Fibroblast of lung (primary cell): ENCODE results near the gene ITGB1BP2. TPM values are rescaled to one million over a fixed set of nuclear protein-coding genes. Genes with fewer than 3 reads are reported as not detected.
"Not testable (repeated sequence)": the region's sequence is repeated elsewhere in the genome, so short reads cannot be mapped to it uniquely, and the experiment has no call there.

Source experiments
- DNase-seq, 2 donors: peaks; one replicate each; pipeline versions ENCODE4 v3.0.0 to v3.0.0-alpha.2; 2010; ENCODE audit warnings: low read depth in 2 of 2
- H2AFZ ChIP-seq: 2 replicates; pipeline ENCODE4 v1.5.1; 2012; ENCODE audit warnings: low read length, control low read depth, inconsistent platforms
- H3K27ac ChIP-seq: 2 replicates; pipeline ENCODE4 v1.5.1; 2011; ENCODE audit warnings: low read length, control low read depth; ENCODE audit not compliant: insufficient read depth
- H3K27me3 ChIP-seq: 2 replicates; pipeline ENCODE4 v1.5.1; 2011; ENCODE audit warnings: mild to moderate bottlenecking, low read length; ENCODE audit not compliant: control insufficient read depth, insufficient read depth
- H3K36me3 ChIP-seq: 2 replicates; pipeline ENCODE4 v1.5.1; 2011; ENCODE audit warnings: low read length; ENCODE audit not compliant: control insufficient read depth, insufficient read depth
- H3K4me1 ChIP-seq: 2 replicates; pipeline ENCODE4 v1.5.1; 2011; ENCODE audit warnings: low read length; ENCODE audit not compliant: control insufficient read depth, insufficient read depth; ENCODE audit errors: extremely low read depth
- H3K4me2 ChIP-seq: 2 replicates; pipeline ENCODE4 v1.5.1; 2011; ENCODE audit warnings: low read length, control low read depth; ENCODE audit not compliant: insufficient read depth; ENCODE audit errors: extremely low read depth
- H3K4me3 ChIP-seq, 4 experiments: fragments of 200-600 bp in 1 of 4; sonication (generic) in 1 of 4; replicated peaks in 1 of 4; 2 replicates each; pipeline ENCODE4 v1.5.1; 2011 to 2016; ENCODE audit warnings: low read length in 4 of 4, low read depth in 3 of 4, mild to moderate bottlenecking in 3 of 4, control low read depth in 2 of 4, inconsistent platforms in 1 of 4, mixed read lengths in 1 of 4; ENCODE audit not compliant: insufficient read depth in 1 of 4; ENCODE audit errors: control extremely low read depth in 1 of 4
- H3K79me2 ChIP-seq: 2 replicates; pipeline ENCODE4 v1.5.1; 2012; ENCODE audit warnings: mild to moderate bottlenecking, low read length, inconsistent platforms; ENCODE audit not compliant: control insufficient read depth, insufficient read depth
- H3K9ac ChIP-seq: 2 replicates; pipeline ENCODE4 v1.5.1; 2011; ENCODE audit warnings: mild to moderate bottlenecking, low read length, control low read depth; ENCODE audit not compliant: insufficient read depth
- H3K9me3 ChIP-seq: 2 replicates; pipeline ENCODE4 v1.5.1; 2012; ENCODE audit warnings: low read depth, low read length; ENCODE audit not compliant: control insufficient read depth, insufficient read depth
- H4K20me1 ChIP-seq: 2 replicates; pipeline ENCODE4 v1.5.1; 2011; ENCODE audit warnings: low read length; ENCODE audit not compliant: control insufficient read depth, insufficient read depth; ENCODE audit errors: extremely low read depth
- CTCF ChIP-seq, 2 donors: IDR thresholded peaks in 1 of 2; conservative IDR thresholded peaks in 1 of 2; 1 replicate in 1 of 2; 2 replicates in 1 of 2; pipeline ENCODE4 v1.5.1; 2011 to 2012; ENCODE audit warnings: low read length in 2 of 2, control low read depth in 1 of 2, inconsistent platforms in 1 of 2, low read depth in 1 of 2, mild to moderate bottlenecking in 1 of 2
- EZH2 ChIP-seq: IDR thresholded peaks from 2 replicates; pipeline ENCODE4 v1.5.1; 2012; ENCODE audit warnings: low read length, control low read depth, mild to moderate bottlenecking; ENCODE audit errors: missing control alignments
- polyA plus RNA-seq, 2 donors: library from polyadenylated mRNA; depleted of rRNA in 1 of 2; stranded (reverse) in 1 of 2; unstranded in 1 of 2; fragments of >200 nt; gene quantifications; 2 replicates each; pipeline ENCODE4 v1.2.1, GENCODE V29; 2011 to 2012; ENCODE audit warnings: missing spikeins in 1 of 2
- total RNA-seq: library from RNA; depleted of rRNA; stranded (reverse); fragments of >200 nt; gene quantifications from 2 replicates; pipeline ENCODE4 v1.2.1, GENCODE V29; 2014

The ITGB1BP2 gene
- total and polyA plus RNA-seq, 2 donors (not counting 1 experiment from before 2014, with no cell fraction given): 0.66 to 1.8 TPM

GRCh38 chrX:71320126-71320525 is 18.6 kb downstream of the ITGB1BP2 start:
- no peaks in the 10 kb centered on the region for H3K27me3 ChIP-seq
- no peak overlapping the region for H3K27ac ChIP-seq
- H3K4me2 ChIP-seq: no peak overlapping the region
- H3K9ac ChIP-seq: no peak overlapping the region
- no peaks in the 10 kb centered on the region for H4K20me1 ChIP-seq
- no peak for DNase-seq
- H3K36me3 ChIP-seq: no peaks in the 10 kb centered on the region
- H3K79me2 ChIP-seq: no peaks in the 10 kb centered on the region
- TF ChIP-seq CTCF (conservative IDR thresholded peaks at IDR 0.05 in 1 of 2, IDR thresholded peaks at IDR 0.05 in 1 of 2; ENCODE audit: low read depth in 1 of 2, low read length in 2 of 2) (no peak), EZH2 (no peak)
- no peak overlapping the region for H3K4me3 ChIP-seq
- H3K9me3 ChIP-seq: no peaks in the 10 kb centered on the region
- no peaks in the 10 kb centered on the region for H3K4me1 ChIP-seq
- no peak overlapping the region for H2AFZ ChIP-seq

GRCh38 chrX:71321731-71322130 is 20.2 kb downstream of the ITGB1BP2 start:
- no peaks in the 10 kb centered on the region for H3K27me3 ChIP-seq
- no peak for TF ChIP-seq EZH2
- TF ChIP-seq CTCF (conservative IDR thresholded peaks at IDR 0.05 in 1 of 2, IDR thresholded peaks at IDR 0.05 in 1 of 2; ENCODE audit: low read depth in 1 of 2, low read length in 2 of 2): no peak
- H3K4me3 ChIP-seq: no peak overlapping the region
- H3K36me3 ChIP-seq: no peaks in the 10 kb centered on the region
- H3K4me2 ChIP-seq: no peak overlapping the region
- DNase-seq: no peak
- H3K27ac ChIP-seq: no peak overlapping the region
- H3K79me2 ChIP-seq: no peaks in the 10 kb centered on the region
- H3K9ac ChIP-seq: no peak overlapping the region
- H2AFZ ChIP-seq: no peak overlapping the region
- no peaks in the 10 kb centered on the region for H3K4me1 ChIP-seq
- H4K20me1 ChIP-seq: no peaks in the 10 kb centered on the region
- H3K9me3 ChIP-seq: no peaks in the 10 kb centered on the region

- not testable (repeated sequence) for DNase-seq, H3K36me3 ChIP-seq, H3K27me3 ChIP-seq, H3K9ac ChIP-seq, H3K4me3 ChIP-seq, H3K79me2 ChIP-seq, H3K4me2 ChIP-seq, H4K20me1 ChIP-seq, H2AFZ ChIP-seq, H3K27ac ChIP-seq, H3K9me3 ChIP-seq, H3K4me1 ChIP-seq
Observed at GRCh38 chrX:71324452-71324851, 22.9 kb downstream of the ITGB1BP2 start.
